MM.1S (cell line): ENCODE data around the gene VEGFC.

ENCODE experiments used
- DNase-seq: peaks from one replicate; pipeline ENCODE4 v3.0.0-alpha.2; 2015
- H2AFZ ChIP-seq: fragments of 300-600 bp; sonication (generic); 2 replicates; pipeline ENCODE4 v1.6.0; 2016; ENCODE audit warnings: antibody characterized with exemption, low read length
- H3F3A ChIP-seq: fragments of 300-600 bp; sonication (generic); 2 replicates; pipeline ENCODE4 v1.6.1; 2016; ENCODE audit warnings: mild to moderate bottlenecking, antibody characterized with exemption, low read length, moderate library complexity, mixed read lengths; ENCODE audit not compliant: insufficient read depth
- H3K27ac ChIP-seq: fragments of 300-600 bp; sonication (generic); 2 replicates; pipeline ENCODE4 v1.5.1; 2016; ENCODE audit warnings: mild to moderate bottlenecking, low read length
- H3K27me3 ChIP-seq: fragments of 300-600 bp; sonication (generic); replicated peaks from 2 replicates; pipeline ENCODE4 v1.6.0; 2016; ENCODE audit warnings: low read length; ENCODE audit not compliant: insufficient read depth
- H3K36me3 ChIP-seq: fragments of 300-600 bp; sonication (generic); replicated peaks from 2 replicates; pipeline ENCODE4 v1.6.1; 2016; ENCODE audit warnings: mild to moderate bottlenecking, low read length, mixed read lengths; ENCODE audit not compliant: insufficient read depth
- H3K4me1 ChIP-seq: fragments of 300-600 bp; sonication (generic); 2 replicates; pipeline ENCODE4 v1.6.1; 2016; ENCODE audit warnings: low read length, mixed read lengths
- H3K4me2 ChIP-seq: fragments of 300-600 bp; sonication (generic); 2 replicates; pipeline ENCODE4 v1.6.0; 2016; ENCODE audit warnings: low read depth, low read length
- H3K4me3 ChIP-seq: fragments of 300-600 bp; sonication (generic); 2 replicates; pipeline ENCODE4 v1.5.1; 2016; ENCODE audit warnings: low read length, mixed read lengths
- H3K79me2 ChIP-seq: fragments of 300-600 bp; sonication (generic); 2 replicates; pipeline ENCODE4 v1.6.1; 2016; ENCODE audit warnings: mixed run types, low read length, mixed read lengths
- H3K9ac ChIP-seq: fragments of 300-600 bp; sonication (generic); 2 replicates; pipeline ENCODE4 v1.6.1; 2016; ENCODE audit warnings: low read length, mixed read lengths
- H3K9me2 ChIP-seq: fragments of 300-600 bp; sonication (generic); replicated peaks from 2 replicates; pipeline ENCODE4 v1.6.1; 2016; ENCODE audit warnings: mild to moderate bottlenecking, low read length, mixed read lengths; ENCODE audit not compliant: insufficient read depth
- H3K9me3 ChIP-seq: fragments of 300-600 bp; sonication (generic); replicated peaks from 2 replicates; pipeline ENCODE4 v1.6.1; 2016; ENCODE audit warnings: mild to moderate bottlenecking, low read length, mixed read lengths; ENCODE audit not compliant: insufficient read depth
- H4K20me1 ChIP-seq: fragments of 300-600 bp; sonication (generic); 2 replicates; pipeline ENCODE4 v1.6.1; 2016; ENCODE audit warnings: mild to moderate bottlenecking, low read length, moderate library complexity, mixed read lengths; ENCODE audit not compliant: insufficient read depth
- CTCF ChIP-seq: fragments of 300-600 bp; sonication (generic); IDR thresholded peaks from 2 replicates; pipeline ENCODE4 v1.5.1; 2016; ENCODE audit warnings: antibody characterized with exemption, low read length, mixed read lengths
- EZH2 ChIP-seq: fragments of 300-600 bp; sonication (generic); optimal IDR thresholded peaks from 2 replicates; pipeline ENCODE3; 2017; ENCODE audit warnings: low read depth, mild to moderate bottlenecking, antibody characterized with exemption, low read length, mixed read lengths
- EZH2phosphoT487 ChIP-seq: fragments of 300-600 bp; sonication (generic); IDR thresholded peaks from 2 replicates; pipeline ENCODE4 v1.6.1; 2018; ENCODE audit warnings: antibody characterized with exemption, low read length

Gene VEGFC

GRCh38 chr4:176755613-176756012 lies 37.1 kb downstream of the VEGFC start:
- Histone ChIP-seq H3K36me3 (no peaks in the 10 kb centered on the region), H3K27me3 (no peaks in the 10 kb centered on the region), H4K20me1 (no peaks in the 10 kb centered on the region), H3K4me1 (no peaks in the 10 kb centered on the region), H3K4me2 (no peak overlapping the region), H3K9me3 (no peaks in the 10 kb centered on the region), H3K4me3 (no peak overlapping the region), H3K79me2 (no peaks in the 10 kb centered on the region), H3K27ac (no peak overlapping the region), H2AFZ (no peak overlapping the region), H3K9me2 (no peaks in the 10 kb centered on the region), H3F3A (no peaks in the 10 kb centered on the region), H3K9ac (no peak overlapping the region)
- no peak for TF ChIP-seq EZH2phosphoT487
- TF ChIP-seq CTCF: no peak
- TF ChIP-seq EZH2: no peak
- DNase-seq: no peak

DNA sequence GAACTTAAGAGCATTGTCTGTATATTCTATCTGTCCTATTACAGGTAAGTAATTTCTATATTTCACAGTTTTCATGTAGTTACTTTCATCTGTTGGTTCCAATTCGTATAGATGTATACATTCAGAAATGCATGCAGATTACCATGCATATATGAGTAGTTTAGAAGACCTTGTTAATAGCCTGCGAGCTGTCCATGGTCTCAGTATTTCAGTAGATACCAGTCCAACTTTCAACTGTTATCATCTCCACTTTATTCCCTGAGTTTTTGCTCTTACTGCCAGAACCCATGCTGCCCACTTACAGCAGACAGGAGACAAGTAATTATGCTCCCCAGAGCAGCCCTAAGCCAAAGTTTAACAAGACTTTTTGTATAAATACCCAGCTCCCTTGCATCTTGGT lies 37.7 kb downstream of the VEGFC start:
- no peaks in the 10 kb centered on the region for H3K4me1 ChIP-seq
- no peak overlapping the region for H3K27ac ChIP-seq
- H3K79me2 ChIP-seq: no peaks in the 10 kb centered on the region
- DNase-seq: no peak
- no peak overlapping the region for H2AFZ ChIP-seq
- H3K9me2 ChIP-seq: no peaks in the 10 kb centered on the region
- no peaks in the 10 kb centered on the region for H3K9me3 ChIP-seq
- no peaks in the 10 kb centered on the region for H4K20me1 ChIP-seq
- no peaks in the 10 kb centered on the region for H3K27me3 ChIP-seq
- H3K9ac ChIP-seq: no peak overlapping the region
- no peaks in the 10 kb centered on the region for H3F3A ChIP-seq
- TF ChIP-seq EZH2: no peak
- TF ChIP-seq EZH2phosphoT487: no peak
- no peak for TF ChIP-seq CTCF
- no peak overlapping the region for H3K4me3 ChIP-seq
- no peaks in the 10 kb centered on the region for H3K36me3 ChIP-seq
- H3K4me2 ChIP-seq: no peak overlapping the region

- no peaks in the 10 kb centered on the region for H3K36me3 ChIP-seq
- H3K27me3 ChIP-seq: no peaks in the 10 kb centered on the region
- DNase-seq: no peak
- no peaks in the 10 kb centered on the region for H3K79me2 ChIP-seq
- H3K27ac ChIP-seq: no peak overlapping the region
- H2AFZ ChIP-seq: no peak overlapping the region
- TF ChIP-seq EZH2 (no peak), CTCF (no peak), EZH2phosphoT487 (no peak)
- no peaks in the 10 kb centered on the region for H3K9me2 ChIP-seq
- H3K4me1 ChIP-seq: no peaks in the 10 kb centered on the region
- no peaks in the 10 kb centered on the region for H4K20me1 ChIP-seq
- H3K4me2 ChIP-seq: no peak overlapping the region
- H3K9me3 ChIP-seq: no peaks in the 10 kb centered on the region
- no peak overlapping the region for H3K4me3 ChIP-seq
- H3F3A ChIP-seq: no peaks in the 10 kb centered on the region
- no peak overlapping the region for H3K9ac ChIP-seq
Observed at GRCh38 chr4:176753049-176753448, 39.7 kb downstream of the VEGFC start.
